Measurements from ENCODE around the gene TMEM231.

GRCh38 chr16:75527825-75528299 is 28.2 kb downstream of the TMEM231 start:
- TF ChIP-seq CTCF (IDR thresholded peaks at IDR 0.05) = no peak
- no peak for TF ChIP-seq POLR2AphosphoS5 (IDR thresholded peaks at IDR 0.05; ENCODE audit: low read depth, low read length)
- TF ChIP-seq TCF7L2 (IDR thresholded peaks at IDR 0.05; ENCODE audit: low read depth, low read length) = no peak
- TF ChIP-seq REST (IDR thresholded peaks at IDR 0.05; ENCODE audit: insufficient read depth in 1 of 2, low read depth in 2 of 2, low read length in 1 of 2) = no peak
- no peak for TF ChIP-seq SIN3A (IDR thresholded peaks at IDR 0.05; ENCODE audit: borderline replicate concordance, insufficient read depth, low read depth, low read length)
